Fibroblast of skin of back (primary cell): ENCODE data around the gene DSC3. TPM values are rescaled to one million over a fixed set of nuclear protein-coding genes. Genes with fewer than 3 reads are reported as not detected.

Experiments
- DNase-seq: peaks from one replicate; pipeline ENCODE4 v3.0.0-alpha.2; 2013
- polyA plus RNA-seq, 2 experiments: library from polyadenylated mRNA; unstranded; fragments of 120-200 nt; gene quantifications; one replicate each; pipeline ENCODE4 v1.2.1, GENCODE V29; 2013; ENCODE audit not compliant: insufficient read length in 2 of 2

The DSC3 gene
- polyA plus RNA-seq (2013, experiment 1 of 2; ENCODE audit: insufficient read length): 0.05 TPM
- 0.10 TPM for polyA plus RNA-seq (2013, experiment 2 of 2; ENCODE audit: insufficient read length)

DNA sequence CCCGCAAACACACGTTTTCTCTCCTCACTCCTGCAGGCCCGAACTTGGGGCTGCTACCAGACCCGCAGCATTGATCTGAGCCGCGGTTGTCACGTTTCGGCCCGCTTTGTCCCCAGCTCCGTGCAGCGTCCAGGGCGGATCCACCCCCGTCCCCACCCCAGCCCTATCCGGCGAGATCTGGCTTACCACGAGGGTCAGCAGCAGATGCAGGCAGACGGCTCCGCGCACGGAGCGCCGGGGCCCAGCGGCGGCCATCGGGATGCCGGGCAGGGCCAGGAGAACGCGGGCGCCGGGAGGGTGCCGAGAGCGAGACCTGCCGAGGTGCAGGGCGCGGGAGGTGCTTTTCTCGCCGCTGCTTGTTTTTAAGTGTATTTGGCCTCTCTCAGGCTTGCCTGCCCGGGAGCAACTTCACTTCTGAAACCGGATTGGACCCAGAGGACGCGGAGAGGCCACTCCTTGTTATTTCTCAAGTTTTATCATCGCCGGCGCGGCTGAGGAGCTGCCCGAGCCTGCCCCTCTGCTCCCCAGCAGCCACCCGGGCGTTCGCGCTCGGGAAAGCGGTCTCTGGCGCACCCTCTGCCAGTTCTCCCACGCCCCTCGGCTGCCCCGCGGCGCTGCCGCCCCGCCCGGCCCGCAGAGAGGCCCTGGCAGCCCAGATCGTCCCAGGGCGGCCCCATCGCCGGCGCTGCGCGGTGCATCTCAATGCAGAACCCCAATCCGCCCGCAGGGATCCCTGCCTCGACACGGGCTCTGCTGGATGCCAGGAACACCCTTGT lies at the start of gene DSC3:
DSC3 (minus strand) TSS at position 337 of the 776 bp plus-strand sequence; CDS start at position 255, 82 bp downstream.
- DNase-seq: no peak

GRCh38 chr18:31091350-31091749 lies 48.8 kb upstream of the DSC3 start:
- DNase-seq: no peak

DNA sequence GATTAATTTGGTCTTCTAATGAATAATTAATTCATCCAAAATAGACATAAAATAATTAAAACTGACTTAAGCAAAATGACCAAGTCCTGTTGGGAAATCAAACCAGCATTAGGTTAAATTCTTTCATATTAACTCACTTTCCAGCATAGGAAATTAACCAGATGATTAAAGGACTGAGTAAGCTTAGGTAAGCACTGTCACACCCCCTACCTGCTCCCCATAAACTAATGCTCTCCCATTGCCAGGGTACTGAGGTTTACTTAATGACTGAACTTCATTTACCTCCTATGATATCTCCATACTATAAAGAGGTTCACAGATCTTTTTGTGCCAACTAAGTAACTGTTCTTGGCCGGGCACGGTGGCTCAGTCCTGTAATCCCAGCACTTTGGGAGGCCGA lies 46.0 kb upstream of the DSC3 start:
- DNase-seq: no peak

DNA sequence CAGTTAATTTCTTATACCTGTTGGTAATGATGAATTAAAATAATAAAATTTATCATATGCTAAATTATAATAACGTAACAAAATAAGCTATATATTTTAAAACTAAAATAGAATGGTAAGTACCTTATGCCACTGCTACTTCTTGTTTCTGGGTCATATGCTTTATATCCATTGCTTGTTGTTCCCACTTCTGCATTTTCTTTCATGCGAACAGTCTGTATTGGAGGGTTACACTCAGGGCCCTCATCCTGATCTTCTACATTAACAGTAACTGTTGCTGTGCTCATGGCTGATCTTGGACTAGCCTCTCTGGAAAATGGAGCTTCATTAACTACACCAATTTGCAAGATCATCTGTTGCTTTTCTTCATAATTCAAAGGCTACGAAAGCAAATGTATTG lies 37.4 kb upstream of the DSC3 start:
- no peak for DNase-seq

- DNase-seq: no peak
Measured at GRCh38 chr18:31077878-31078277, 35.3 kb upstream of the DSC3 start.

- no peak for DNase-seq
Measured at GRCh38 chr18:31072175-31072574, 29.6 kb upstream of the DSC3 start.

DNA sequence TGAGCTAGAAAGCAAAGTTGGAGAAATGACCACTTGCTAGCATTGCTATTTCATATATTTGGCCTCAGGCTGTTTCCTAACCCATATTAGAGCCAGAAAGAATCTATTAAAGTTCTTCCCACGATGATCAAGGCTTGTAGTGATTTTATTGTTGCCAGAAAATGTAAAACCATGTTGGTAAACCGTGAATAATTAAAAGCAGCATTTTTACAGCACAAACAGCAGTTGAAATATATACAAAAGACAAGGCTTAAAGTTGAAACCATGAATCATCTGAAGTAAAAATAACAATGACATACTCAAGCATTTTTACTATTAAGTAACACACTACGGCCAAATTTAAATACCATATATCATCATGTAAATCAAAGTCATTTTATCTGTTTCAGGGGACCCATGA lies 27.7 kb upstream of the DSC3 start:
- no peak for DNase-seq

GRCh38 chr18:31066266-31066665 lies 23.7 kb upstream of the DSC3 start:
- DNase-seq: no peak

- no peak for DNase-seq
Measured at GRCh38 chr18:31065036-31065773, 22.7 kb upstream of the DSC3 start.

DNA sequence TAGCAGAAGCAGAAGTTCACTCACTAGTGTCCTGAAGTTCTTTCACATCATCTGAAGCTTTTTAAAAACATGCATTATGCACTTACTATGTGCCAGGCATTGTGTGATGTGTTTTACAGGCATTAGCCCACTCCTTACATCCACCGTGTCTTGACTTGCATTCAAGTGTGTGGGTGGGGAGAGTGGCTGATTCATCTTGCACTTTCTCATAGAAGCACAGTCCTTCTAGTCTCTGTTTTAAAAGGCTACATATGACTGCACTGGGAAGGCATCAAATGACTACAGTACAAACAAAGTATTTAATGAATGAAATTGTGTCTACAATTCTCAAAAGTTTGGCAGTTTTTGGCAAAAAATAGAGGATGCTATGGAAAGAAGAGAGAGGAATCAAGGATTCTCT lies 21.6 kb upstream of the DSC3 start:
- no peak for DNase-seq

- no peak for DNase-seq
Measured at GRCh38 chr18:31061945-31062344, 19.4 kb upstream of the DSC3 start.

DNA sequence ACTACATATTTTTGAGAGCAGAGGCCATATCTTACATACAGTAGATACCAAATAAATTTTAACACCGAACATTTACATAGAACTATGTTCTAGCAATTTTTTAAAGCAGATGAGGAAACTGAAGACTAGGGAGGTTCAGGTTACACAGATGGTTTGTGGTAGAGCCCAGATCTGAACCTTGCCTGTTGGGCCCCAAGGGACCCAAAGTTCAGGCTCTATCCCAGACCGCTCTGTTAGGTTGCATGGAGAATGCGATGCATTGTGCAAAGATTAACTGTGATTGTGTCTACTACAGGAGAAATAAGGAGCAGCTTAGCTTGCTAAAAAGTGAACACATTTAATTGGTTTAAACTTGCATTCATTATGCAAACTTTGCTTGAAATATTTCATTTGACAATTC lies 16.4 kb upstream of the DSC3 start:
- no peak for DNase-seq

GRCh38 chr18:31057917-31058316 lies 15.4 kb upstream of the DSC3 start:
- no peak for DNase-seq

DNA sequence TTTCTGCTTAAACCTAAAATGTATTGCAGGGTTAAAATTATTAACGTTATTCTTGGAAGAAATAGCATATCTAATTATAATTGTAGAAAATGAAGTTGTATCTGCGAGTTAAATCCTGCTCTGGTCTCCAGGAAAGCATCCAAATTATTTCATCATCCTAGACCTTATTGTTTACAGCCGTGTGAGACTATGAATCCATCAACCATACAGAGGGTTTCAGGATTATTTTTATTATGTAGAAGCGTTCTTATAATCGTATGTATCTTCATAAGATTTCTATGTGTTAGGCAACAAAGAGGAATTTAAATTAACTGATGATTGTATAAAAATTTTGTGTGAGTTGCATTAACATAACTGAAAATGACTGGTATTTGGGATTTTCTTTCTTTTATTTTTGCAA lies 14.5 kb upstream of the DSC3 start:
- DNase-seq: no peak

DNA sequence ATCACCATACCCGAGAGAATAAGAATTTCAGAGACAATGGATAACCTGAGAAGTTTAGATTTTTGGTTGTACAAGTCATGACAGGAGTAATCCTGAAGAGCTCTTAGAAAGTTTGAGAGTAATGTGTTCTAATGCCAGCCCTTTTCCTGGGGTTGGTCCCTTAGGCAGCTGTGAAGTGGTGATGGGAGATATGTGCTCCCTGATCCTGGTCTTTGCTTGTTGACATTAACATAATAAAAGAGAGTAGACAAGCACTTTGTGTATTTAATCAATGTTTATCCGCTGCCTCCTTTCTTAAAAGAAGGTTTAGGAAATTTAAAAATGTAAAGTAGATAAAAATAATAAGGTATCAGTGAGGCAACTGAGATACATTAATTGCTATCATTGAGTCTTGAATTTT lies 13.8 kb upstream of the DSC3 start:
- no peak for DNase-seq

DNA sequence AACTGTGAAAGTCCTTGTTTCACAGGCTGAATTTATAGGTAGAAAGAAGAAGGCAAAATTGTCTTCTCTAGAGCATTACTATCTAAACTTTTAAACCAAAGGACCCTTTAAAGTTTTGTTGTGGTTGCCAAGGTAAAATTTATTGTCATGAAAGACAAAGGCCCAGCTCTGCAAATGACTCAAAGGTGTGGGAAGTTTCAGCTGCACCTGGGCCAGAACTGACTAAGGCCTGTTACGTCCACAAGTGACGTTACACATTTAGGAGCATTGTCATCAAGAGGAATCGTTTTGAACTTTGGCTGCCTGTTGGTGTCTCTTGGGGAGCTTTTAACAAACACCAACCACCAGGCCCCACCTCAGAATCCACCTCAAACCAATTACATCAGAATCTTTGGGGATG lies 8.1 kb upstream of the DSC3 start:
- DNase-seq: no peak

DNA sequence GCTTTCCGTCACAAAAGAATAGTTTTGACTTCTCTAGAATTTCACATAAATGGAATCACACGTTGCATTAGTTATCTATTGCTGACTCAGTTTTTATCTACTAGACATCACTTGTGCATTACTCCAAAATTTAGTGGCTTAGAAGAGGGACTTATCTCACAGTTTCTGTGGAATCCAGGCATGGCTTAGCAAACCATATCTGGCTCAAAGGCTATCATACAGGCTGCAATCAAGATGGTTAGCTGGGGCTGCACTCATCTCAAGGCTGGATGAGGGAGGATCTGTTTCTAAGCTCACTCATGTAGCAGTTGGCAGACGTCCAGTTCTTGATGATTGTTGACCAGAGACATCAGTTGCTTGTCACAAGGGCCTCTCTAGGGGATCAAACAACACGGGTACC lies 6.6 kb upstream of the DSC3 start:
- no peak for DNase-seq

DNA sequence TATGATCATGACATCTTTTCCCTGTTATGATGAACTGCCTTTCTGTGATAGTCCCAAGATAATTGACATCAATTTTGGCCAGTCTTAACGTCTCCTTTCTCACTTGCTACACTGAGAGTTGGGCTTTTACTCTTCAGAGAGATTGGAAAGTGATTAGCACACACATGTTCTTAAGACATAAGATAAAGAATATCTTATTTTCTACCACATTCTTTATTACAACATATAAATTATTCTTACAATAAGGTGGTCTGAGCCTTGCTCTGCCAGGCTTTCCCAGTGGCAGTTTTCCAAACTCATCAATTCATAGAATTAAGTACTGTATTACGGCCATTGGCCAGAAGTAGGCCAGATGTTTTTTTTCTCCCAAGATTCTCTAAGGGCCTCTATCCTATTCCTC lies 5.7 kb upstream of the DSC3 start:
- no peak for DNase-seq

GRCh38 chr18:31046916-31047315 lies 4.4 kb upstream of the DSC3 start:
- no peak for DNase-seq

DNA sequence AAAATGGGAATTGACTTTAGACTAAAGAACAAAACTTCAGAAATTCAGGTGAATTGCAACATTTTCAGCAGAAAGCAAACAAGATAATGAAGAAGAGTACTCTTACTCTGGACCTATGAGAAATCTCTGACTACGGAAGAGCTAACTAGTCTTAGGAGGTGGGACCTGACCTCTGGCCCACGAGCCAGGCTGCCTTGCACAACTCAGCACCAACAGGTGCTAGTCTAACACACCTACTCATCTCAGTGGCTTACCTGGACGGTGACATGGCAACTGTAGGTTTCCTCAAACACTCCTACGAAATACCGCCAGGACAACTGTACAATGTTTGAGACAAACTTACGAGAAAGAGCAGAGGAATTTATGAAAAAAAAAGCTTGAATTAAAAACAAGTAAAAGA lies 3.1 kb upstream of the DSC3 start:
- DNase-seq: no peak

- no peak for DNase-seq
Measured at GRCh38 chr18:31044926-31045325, 2.4 kb upstream of the DSC3 start.

- DNase-seq: no peak
Measured at GRCh38 chr18:31043709-31044108, 1.2 kb upstream of the DSC3 start.

GRCh38 chr18:31042084-31042405 lies 497 bp downstream of the DSC3 start:
- no peak for DNase-seq
